HFF-Myc (cell line): ENCODE data around the gene TMX2.
"Not testable (repeated sequence)": the region's sequence is repeated elsewhere in the genome, so short reads cannot be mapped to it uniquely, and the experiment has no call there.

Experiments used
- DNase-seq: peaks from one replicate; pipeline ENCODE4 v3.0.0-alpha.2; 2011; ENCODE audit warnings: low read depth; ENCODE audit errors: extremely low read depth
- H3K4me3 ChIP-seq: replicated peaks from 2 replicates; pipeline ENCODE4 v1.5.1; 2011; ENCODE audit warnings: low read depth, mild to moderate bottlenecking, control low read depth, low read length
- TF ChIP-seq, protein P1 (sequence below): IDR thresholded peaks from 2 replicates; pipeline ENCODE4 v1.5.1; 2012; ENCODE audit warnings: mild to moderate bottlenecking, low read depth, low read length, control low read depth; ENCODE audit errors: missing control alignments

Gene TMX2

DNA sequence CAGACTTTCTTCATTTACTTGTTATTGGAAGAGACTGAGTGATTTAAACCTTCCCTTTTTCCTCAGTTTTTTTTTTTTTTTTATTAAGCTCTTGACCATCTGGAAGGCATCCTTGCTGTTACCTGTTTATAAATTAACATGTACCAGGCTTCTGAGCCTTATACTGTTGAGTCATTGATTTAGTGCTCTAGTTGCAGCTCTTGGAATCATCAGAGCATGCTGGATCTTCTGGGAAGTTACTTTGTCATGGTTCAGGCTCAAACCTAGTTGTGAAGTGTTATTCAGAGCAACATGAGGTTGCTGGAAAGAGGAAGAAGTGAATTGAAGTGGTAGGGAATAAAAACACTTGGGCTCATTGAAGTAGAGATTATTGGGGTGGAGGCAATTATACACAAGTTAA, 38.1 kb upstream of the TMX2 start:
- H3K4me3 ChIP-seq, result no peak overlapping the region
- DNase-seq, result no peak
- TF ChIP-seq, protein P1, sequence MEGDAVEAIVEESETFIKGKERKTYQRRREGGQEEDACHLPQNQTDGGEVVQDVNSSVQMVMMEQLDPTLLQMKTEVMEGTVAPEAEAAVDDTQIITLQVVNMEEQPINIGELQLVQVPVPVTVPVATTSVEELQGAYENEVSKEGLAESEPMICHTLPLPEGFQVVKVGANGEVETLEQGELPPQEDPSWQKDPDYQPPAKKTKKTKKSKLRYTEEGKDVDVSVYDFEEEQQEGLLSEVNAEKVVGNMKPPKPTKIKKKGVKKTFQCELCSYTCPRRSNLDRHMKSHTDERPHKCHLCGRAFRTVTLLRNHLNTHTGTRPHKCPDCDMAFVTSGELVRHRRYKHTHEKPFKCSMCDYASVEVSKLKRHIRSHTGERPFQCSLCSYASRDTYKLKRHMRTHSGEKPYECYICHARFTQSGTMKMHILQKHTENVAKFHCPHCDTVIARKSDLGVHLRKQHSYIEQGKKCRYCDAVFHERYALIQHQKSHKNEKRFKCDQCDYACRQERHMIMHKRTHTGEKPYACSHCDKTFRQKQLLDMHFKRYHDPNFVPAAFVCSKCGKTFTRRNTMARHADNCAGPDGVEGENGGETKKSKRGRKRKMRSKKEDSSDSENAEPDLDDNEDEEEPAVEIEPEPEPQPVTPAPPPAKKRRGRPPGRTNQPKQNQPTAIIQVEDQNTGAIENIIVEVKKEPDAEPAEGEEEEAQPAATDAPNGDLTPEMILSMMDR, result no peak

DNA sequence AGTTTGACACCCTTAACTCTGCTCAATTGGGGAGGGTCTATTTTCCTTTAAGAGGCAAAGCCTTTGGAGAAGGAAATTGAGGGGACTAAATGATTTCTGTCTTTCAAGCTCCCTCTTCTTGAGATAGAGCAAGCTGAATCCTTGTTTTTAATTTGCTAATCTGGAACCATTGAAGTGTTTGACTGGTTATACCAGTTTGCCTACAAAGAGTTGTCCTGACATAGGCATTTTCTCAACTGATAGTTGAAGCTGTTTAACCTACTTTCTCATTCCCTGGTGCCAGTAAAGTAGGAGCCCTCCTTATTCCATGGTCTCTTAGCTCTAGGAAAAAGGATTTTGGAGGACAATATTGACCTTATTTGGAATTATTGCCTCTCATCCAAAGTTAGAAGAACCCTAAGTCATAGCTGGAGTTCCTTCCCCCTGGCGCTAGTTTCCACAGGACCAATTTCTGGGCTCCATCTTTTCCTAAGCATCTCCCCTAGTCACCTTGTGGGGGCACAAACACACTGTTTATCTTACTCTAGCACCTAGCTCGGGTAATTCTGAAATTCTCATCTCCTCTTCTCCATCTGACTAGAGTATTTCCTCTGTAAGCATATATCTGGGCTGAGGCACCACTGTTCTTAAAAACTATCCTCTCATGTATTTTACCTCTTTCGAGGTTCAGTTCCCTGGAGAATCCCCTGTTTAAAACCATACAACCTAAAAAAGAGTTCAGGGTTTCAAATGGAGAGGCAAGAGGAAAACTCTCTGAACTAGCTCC, 37.0 kb upstream of the TMX2 start:
- TF ChIP-seq, protein P1, result no peak
- DNase-seq, result no peak
- no peak overlapping the region for H3K4me3 ChIP-seq

DNA sequence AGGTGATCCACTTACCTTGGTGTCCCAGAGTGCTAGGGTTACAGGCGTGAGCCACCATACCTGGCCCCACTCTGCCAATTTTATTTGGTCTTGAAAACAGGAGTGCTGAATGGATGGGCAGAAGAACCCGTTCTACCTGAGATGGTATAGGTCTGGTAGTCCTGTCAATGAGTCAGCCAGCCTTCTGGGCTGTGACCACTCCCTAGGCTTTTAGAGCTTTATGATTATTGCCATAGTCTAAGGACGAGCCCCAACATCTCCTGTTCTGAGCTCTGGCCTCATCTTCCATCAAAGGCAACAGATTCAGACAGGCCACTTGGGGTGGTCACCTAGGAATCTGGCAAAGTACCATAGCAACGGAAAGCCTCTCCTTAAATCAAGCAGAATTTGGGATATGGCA, 33.0 kb upstream of the TMX2 start:
- DNase-seq, result no peak
- TF ChIP-seq, protein P1, result no peak
- no peak overlapping the region for H3K4me3 ChIP-seq

DNA sequence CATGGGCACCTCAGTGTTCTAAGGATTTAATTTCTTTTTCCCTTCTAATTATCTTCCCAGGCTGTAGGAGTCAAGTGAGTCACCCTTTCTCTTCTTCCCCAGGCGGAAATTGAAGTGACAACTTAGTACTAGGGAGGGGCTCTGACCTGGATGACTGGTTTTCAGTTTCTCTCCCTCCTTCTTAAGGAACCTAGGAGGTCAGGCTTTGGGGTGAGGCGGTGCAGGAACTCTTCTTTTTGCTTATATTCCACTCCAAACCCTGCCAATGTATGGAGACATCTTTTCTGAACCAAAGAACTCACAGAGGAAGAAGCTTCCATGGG, 31.9 kb upstream of the TMX2 start:
- DNase-seq, result no peak
- TF ChIP-seq, protein P1, result no peak
- no peak overlapping the region for H3K4me3 ChIP-seq

DNA sequence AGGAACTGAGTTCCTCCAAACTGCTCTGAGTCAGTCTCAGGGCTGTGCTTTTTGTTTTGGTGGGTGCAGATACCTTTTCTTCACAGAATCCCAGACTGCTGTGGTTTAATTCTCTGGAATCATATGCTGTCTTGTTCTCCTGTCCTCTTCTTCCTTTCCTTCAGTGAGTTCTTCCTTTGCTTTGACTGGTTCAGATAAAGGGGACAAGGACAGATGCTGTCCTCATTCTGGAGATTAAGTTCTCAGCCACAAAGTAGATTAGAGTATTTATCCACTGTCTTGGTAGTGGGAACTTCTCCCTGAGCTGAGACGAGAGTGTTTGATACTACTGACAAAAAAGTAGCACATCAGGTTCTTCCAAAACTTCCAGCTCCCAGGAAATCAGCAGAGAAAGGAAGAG, 31.2 kb upstream of the TMX2 start:
- DNase-seq, result no peak
- TF ChIP-seq, protein P1, result no peak
- H3K4me3 ChIP-seq, result no peak overlapping the region

- not testable (repeated sequence) for H3K4me3 ChIP-seq
Measured at GRCh38 chr11:57690474-57690873, 21.9 kb upstream of the TMX2 start.

DNA sequence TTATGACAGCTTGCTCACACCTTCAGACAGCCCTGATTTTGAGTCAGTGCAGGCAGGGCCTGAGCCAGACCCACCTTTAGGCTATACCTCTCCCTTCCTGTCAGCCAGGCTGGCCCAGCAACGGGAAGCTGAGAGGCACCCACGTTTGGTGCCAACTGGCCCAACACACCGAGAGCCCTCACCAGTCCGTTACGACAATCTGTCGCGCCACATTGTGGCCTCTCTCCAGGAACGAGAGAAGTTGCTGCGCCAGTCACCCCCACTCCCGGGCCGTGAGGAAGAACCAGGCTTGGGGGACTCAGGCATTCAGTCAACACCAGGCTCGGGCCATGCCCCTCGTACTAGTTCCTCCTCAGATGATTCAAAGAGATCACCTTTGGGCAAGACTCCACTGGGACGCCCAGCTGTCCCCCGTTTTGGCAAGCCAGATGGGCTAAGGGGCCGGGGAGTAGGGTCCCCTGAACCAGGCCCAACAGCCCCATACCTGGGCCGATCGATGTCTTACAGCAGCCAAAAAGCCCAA, 13.5 kb upstream of the TMX2 start:
- no peak for DNase-seq
- TF ChIP-seq, protein P1, result no peak
- H3K4me3 ChIP-seq, result no peak overlapping the region

More at GRCh38 chr11:57690474-57690873, 21.9 kb upstream of the TMX2 start:
- DNase-seq, result not testable (repeated sequence)
